Panc1 (cell line): Measurements from ENCODE around the gene DAB1.

Experiments used
- CTCF ChIP-seq: fragments of 450-650 bp; IDR thresholded peaks from 2 replicates; pipeline ENCODE4 v1.5.1; 2017; ENCODE audit warnings: mild to moderate bottlenecking
- POLR2AphosphoS5 ChIP-seq: IDR thresholded peaks from 2 replicates; pipeline ENCODE4 v1.6.1; 2012; ENCODE audit warnings: mild to moderate bottlenecking, low read depth, low read length, moderate library complexity
- REST ChIP-seq, 2 experiments: IDR thresholded peaks; 2 replicates each; pipeline ENCODE4 v1.6.1; 2011 to 2012; ENCODE audit warnings: low read depth in 2 of 2, control low read depth in 1 of 2, low read length in 1 of 2, mild to moderate bottlenecking in 1 of 2, moderate library complexity in 1 of 2; ENCODE audit not compliant: insufficient read depth in 1 of 2
- SIN3A ChIP-seq: IDR thresholded peaks from 2 replicates; pipeline ENCODE4 v1.6.1; 2012; ENCODE audit warnings: low read depth, mild to moderate bottlenecking, low read length, moderate library complexity, borderline replicate concordance; ENCODE audit not compliant: insufficient read depth
- TCF7L2 ChIP-seq: IDR thresholded peaks from 2 replicates; pipeline ENCODE4 v1.6.1; 2011; ENCODE audit warnings: mild to moderate bottlenecking, low read depth, low read length, inconsistent platforms

- TF ChIP-seq SIN3A (no peak), CTCF (no peak), POLR2AphosphoS5 (no peak), REST (IDR thresholded peaks at IDR 0.05; ENCODE audit: insufficient read depth in 1 of 2, low read depth in 2 of 2, low read length in 1 of 2) (no peak), TCF7L2 (no peak)
Observed at GRCh38 chr1:57065442-57065841, 358.4 kb downstream of the DAB1 start.
